ENCODE results near the gene NEU1.
"Not testable (repeated sequence)": the region's sequence is repeated elsewhere in the genome, so short reads cannot be mapped to it uniquely, and the experiment has no call there.

Gene NEU1

DNA sequence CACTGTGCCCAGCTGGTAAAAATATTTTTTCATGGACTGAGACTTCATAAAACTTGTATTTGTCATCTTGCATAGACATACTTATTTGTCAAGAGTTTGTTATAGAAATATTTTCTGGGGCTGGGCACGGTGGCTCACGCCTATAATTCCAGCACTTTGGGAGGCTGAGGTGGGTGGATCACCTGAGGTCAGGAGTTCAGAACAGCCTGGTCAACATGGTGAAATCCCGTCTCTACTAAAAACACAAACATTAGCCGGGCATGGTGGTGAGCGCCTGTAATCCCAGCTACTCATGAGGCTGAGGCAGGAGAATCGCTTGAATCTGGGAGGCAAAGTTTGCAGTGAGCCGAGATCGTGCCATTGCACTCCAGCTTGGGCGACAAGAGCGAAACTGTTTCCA, 54.0 kb downstream of the NEU1 start:
- H3K9ac ChIP-seq (ENCODE audit: low read depth in 1 of 2, low read length in 2 of 2); H3K4me3 ChIP-seq (ENCODE audit: low read depth in 1 of 2, low read length in 2 of 2); H3K27me3 ChIP-seq (ENCODE audit: control insufficient read depth in 1 of 2, insufficient read depth in 2 of 2, low read length in 2 of 2); H3K27ac ChIP-seq (ENCODE audit: low read depth, low read length); H3K36me3 ChIP-seq (ENCODE audit: control insufficient read depth in 1 of 2, insufficient read depth in 2 of 2, low read length in 2 of 2); H3K9me3 ChIP-seq (ENCODE audit: control insufficient read depth in 1 of 2, low read length in 2 of 2): not testable (repeated sequence)
- peaks cover 9 to 15% of the 10 kb centered on the region in 2 donors for H3K4me1 ChIP-seq (ENCODE audit: control insufficient read depth in 1 of 2, insufficient read depth in 2 of 2, low read length in 2 of 2)
